ENCODE measurements around the gene TMEM89. TPM values are rescaled to one million over a fixed set of nuclear protein-coding genes. Genes with fewer than 3 reads are reported as not detected.

The TMEM89 gene
- total and polyA plus RNA-seq, 2 of the 13 experiments (the other 11 are each of a cell fraction or from before 2014, with no cell fraction given): 0.31 to 0.59 TPM

DNA sequence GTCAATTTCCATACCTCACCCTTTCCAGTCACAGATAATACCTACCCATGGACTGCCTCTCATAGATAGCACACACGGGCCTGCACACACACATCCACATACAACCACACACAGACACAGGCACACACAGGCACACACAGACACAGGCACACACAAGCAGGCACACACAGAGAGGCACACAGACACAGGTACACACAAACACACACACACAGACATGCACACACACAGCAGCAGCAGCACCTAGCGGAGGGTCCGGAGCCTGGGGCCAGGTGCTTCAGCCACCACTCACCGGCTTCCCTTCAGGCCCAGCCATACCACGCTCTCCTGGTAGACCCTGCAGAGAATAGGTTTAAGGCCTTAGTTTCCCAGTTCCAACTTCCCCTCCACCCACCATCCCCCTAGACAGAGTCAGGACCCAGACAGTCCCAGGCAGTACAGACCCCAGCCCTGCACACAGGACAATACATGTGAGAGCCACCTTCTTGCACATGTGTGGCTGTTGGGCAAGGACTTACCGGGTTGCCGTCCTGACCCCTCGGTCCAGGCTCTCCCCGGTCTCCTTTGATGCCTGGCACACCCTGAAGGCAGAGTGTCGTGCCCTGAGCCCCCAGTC, 47.5 kb downstream of the TMEM89 start (continued):
- TF ChIP-seq, protein P1, sequence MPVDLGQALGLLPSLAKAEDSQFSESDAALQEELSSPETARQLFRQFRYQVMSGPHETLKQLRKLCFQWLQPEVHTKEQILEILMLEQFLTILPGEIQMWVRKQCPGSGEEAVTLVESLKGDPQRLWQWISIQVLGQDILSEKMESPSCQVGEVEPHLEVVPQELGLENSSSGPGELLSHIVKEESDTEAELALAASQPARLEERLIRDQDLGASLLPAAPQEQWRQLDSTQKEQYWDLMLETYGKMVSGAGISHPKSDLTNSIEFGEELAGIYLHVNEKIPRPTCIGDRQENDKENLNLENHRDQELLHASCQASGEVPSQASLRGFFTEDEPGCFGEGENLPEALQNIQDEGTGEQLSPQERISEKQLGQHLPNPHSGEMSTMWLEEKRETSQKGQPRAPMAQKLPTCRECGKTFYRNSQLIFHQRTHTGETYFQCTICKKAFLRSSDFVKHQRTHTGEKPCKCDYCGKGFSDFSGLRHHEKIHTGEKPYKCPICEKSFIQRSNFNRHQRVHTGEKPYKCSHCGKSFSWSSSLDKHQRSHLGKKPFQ (CRISPR knock-in tag; IDR thresholded peaks at IDR 0.05; ENCODE audit: insufficient replicate concordance): no peak
- no peak for TF ChIP-seq ZNF180 (CRISPR knock-in tag; IDR thresholded peaks at IDR 0.05; ENCODE audit: borderline replicate concordance, low read depth)
- TF ChIP-seq, protein P2, sequence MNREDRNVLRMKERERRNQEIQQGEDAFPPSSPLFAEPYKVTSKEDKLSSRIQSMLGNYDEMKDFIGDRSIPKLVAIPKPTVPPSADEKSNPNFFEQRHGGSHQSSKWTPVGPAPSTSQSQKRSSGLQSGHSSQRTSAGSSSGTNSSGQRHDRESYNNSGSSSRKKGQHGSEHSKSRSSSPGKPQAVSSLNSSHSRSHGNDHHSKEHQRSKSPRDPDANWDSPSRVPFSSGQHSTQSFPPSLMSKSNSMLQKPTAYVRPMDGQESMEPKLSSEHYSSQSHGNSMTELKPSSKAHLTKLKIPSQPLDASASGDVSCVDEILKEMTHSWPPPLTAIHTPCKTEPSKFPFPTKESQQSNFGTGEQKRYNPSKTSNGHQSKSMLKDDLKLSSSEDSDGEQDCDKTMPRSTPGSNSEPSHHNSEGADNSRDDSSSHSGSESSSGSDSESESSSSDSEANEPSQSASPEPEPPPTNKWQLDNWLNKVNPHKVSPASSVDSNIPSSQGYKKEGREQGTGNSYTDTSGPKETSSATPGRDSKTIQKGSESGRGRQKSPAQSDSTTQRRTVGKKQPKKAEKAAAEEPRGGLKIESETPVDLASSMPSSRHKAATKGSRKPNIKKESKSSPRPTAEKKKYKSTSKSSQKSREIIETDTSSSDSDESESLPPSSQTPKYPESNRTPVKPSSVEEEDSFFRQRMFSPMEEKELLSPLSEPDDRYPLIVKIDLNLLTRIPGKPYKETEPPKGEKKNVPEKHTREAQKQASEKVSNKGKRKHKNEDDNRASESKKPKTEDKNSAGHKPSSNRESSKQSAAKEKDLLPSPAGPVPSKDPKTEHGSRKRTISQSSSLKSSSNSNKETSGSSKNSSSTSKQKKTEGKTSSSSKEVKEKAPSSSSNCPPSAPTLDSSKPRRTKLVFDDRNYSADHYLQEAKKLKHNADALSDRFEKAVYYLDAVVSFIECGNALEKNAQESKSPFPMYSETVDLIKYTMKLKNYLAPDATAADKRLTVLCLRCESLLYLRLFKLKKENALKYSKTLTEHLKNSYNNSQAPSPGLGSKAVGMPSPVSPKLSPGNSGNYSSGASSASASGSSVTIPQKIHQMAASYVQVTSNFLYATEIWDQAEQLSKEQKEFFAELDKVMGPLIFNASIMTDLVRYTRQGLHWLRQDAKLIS (CRISPR knock-in tag; IDR thresholded peaks at IDR 0.05): no peak
- TF ChIP-seq ZFP36L1 (CRISPR knock-in tag; IDR thresholded peaks at IDR 0.05): no peak
- TF ChIP-seq NFKB2 (CRISPR knock-in tag; IDR thresholded peaks at IDR 0.05; ENCODE audit: borderline replicate concordance): 0 out of 2 replicates have a peak, but pooled peaks have one; percentile 20
- TF ChIP-seq, protein P3, sequence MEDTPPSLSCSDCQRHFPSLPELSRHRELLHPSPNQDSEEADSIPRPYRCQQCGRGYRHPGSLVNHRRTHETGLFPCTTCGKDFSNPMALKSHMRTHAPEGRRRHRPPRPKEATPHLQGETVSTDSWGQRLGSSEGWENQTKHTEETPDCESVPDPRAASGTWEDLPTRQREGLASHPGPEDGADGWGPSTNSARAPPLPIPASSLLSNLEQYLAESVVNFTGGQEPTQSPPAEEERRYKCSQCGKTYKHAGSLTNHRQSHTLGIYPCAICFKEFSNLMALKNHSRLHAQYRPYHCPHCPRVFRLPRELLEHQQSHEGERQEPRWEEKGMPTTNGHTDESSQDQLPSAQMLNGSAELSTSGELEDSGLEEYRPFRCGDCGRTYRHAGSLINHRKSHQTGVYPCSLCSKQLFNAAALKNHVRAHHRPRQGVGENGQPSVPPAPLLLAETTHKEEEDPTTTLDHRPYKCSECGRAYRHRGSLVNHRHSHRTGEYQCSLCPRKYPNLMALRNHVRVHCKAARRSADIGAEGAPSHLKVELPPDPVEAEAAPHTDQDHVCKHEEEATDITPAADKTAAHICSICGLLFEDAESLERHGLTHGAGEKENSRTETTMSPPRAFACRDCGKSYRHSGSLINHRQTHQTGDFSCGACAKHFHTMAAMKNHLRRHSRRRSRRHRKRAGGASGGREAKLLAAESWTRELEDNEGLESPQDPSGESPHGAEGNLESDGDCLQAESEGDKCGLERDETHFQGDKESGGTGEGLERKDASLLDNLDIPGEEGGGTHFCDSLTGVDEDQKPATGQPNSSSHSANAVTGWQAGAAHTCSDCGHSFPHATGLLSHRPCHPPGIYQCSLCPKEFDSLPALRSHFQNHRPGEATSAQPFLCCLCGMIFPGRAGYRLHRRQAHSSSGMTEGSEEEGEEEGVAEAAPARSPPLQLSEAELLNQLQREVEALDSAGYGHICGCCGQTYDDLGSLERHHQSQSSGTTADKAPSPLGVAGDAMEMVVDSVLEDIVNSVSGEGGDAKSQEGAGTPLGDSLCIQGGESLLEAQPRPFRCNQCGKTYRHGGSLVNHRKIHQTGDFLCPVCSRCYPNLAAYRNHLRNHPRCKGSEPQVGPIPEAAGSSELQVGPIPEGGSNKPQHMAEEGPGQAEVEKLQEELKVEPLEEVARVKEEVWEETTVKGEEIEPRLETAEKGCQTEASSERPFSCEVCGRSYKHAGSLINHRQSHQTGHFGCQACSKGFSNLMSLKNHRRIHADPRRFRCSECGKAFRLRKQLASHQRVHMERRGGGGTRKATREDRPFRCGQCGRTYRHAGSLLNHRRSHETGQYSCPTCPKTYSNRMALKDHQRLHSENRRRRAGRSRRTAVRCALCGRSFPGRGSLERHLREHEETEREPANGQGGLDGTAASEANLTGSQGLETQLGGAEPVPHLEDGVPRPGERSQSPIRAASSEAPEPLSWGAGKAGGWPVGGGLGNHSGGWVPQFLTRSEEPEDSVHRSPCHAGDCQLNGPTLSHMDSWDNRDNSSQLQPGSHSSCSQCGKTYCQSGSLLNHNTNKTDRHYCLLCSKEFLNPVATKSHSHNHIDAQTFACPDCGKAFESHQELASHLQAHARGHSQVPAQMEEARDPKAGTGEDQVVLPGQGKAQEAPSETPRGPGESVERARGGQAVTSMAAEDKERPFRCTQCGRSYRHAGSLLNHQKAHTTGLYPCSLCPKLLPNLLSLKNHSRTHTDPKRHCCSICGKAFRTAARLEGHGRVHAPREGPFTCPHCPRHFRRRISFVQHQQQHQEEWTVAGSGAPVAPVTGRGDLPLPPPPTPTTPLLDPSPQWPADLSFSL (CRISPR knock-in tag; IDR thresholded peaks at IDR 0.05): peak; percentile 53; the same call in 1 of the 2 replicates
- no peak for TF ChIP-seq ZNF441 (CRISPR knock-in tag; IDR thresholded peaks at IDR 0.05; ENCODE audit: borderline replicate concordance)
- 0 out of 2 replicates have a peak, but pooled peaks have one; percentile 63 for TF ChIP-seq IKZF1 (IDR thresholded peaks at IDR 0.05)
- TF ChIP-seq ZNF652 (CRISPR knock-in tag; IDR thresholded peaks at IDR 0.05; ENCODE audit: borderline replicate concordance, low read depth): no peak
